H1 (cell line): Measurements from ENCODE around the gene HAUS2. TPM values are rescaled to one million over a fixed set of nuclear protein-coding genes. Genes with fewer than 3 reads are reported as not detected.

Source experiments
- CTCF ChIA-PET: fragments of 300-600 bp; sonication (Branson Sonifier 250); formaldehyde crosslinking; loops from one replicate; lab custom pipeline; 2021; ENCODE audit not compliant: partially characterized antibody; lab: Charles Lee
- POLR2A ChIA-PET: fragments of 300-600 bp; sonication (Branson Sonifier 250); formaldehyde crosslinking; loops from one replicate; lab custom pipeline; 2021; ENCODE audit warnings: inconsistent platforms; ENCODE audit not compliant: partially characterized antibody; lab: Charles Lee
- DNase-seq, 2 experiments: peaks; one replicate each; pipeline versions ENCODE4 v3.0.0 to v3.0.0-alpha.2; 2010 to 2022; ENCODE audit warnings: low spot score in 2 of 2, low read depth in 1 of 2, mixed read lengths in 1 of 2
- FAIRE-seq: peaks from 2 replicates; lab custom pipeline; 2011; peaks lifted over from hg19 to GRCh38; lab: Jason Lieb, UNC
- H2AFZ ChIP-seq: 2 replicates; pipeline ENCODE4 v1.8.1; 2012; ENCODE audit warnings: low read length, inconsistent platforms
- H2AK5ac ChIP-seq: 2 replicates; pipeline ENCODE4 v1.6.1; 2013; ENCODE audit warnings: low read depth, low read length
- H2BK120ac ChIP-seq: replicated peaks from 2 replicates; pipeline ENCODE3; 2013; ENCODE audit warnings: low read depth, low read length, inconsistent platforms
- H2BK12ac ChIP-seq: 2 replicates; pipeline ENCODE4 v1.6.1; 2013; ENCODE audit warnings: low read depth, low read length
- H2BK15ac ChIP-seq: 2 replicates; pipeline ENCODE4 v1.6.1; 2013; ENCODE audit warnings: low read length
- H2BK20ac ChIP-seq: 2 replicates; pipeline ENCODE4 v1.6.1; 2013; ENCODE audit warnings: low read length
- H2BK5ac ChIP-seq: 2 replicates; pipeline ENCODE4 v1.6.1; 2013; ENCODE audit warnings: low read depth, low read length
- H3K14ac ChIP-seq: 2 replicates; pipeline ENCODE4 v1.6.1; 2013; ENCODE audit warnings: inconsistent platforms; ENCODE audit not compliant: insufficient read length
- H3K18ac ChIP-seq: 2 replicates; pipeline ENCODE4 v1.6.1; 2013; ENCODE audit warnings: low read length; ENCODE audit errors: extremely low read depth
- H3K23ac ChIP-seq: 2 replicates; pipeline ENCODE4 v1.6.1; 2013; ENCODE audit warnings: inconsistent platforms; ENCODE audit not compliant: insufficient read length
- H3K23me2 ChIP-seq: 2 replicates; pipeline ENCODE4 v1.6.1; 2013; ENCODE audit warnings: low read depth, low read length
- H3K27ac ChIP-seq: 2 replicates; pipeline ENCODE4 v1.6.1; 2011; ENCODE audit warnings: low read depth, low read length, inconsistent platforms
- H3K27me3 ChIP-seq, 4 experiments: replicated peaks in 1 of 4; 1 replicate in 1 of 4; 2 replicates in 3 of 4; pipeline versions ENCODE4 v1.6.1 to v1.8.1; 2011 to 2013; ENCODE audit warnings: low read length in 3 of 4, mild to moderate bottlenecking in 3 of 4, inconsistent platforms in 2 of 4, mixed read lengths in 2 of 4, moderate library complexity in 1 of 4; ENCODE audit not compliant: control insufficient read depth in 3 of 4, insufficient read depth in 3 of 4; ENCODE audit errors: extremely low read depth in 1 of 4
- H3K36me3 ChIP-seq, 4 experiments: 2 replicates each; pipeline versions ENCODE4 v1.6.1 to v1.8.1; 2011 to 2013; ENCODE audit warnings: mild to moderate bottlenecking in 4 of 4, low read length in 3 of 4, moderate library complexity in 2 of 4, control low read depth in 1 of 4, inconsistent platforms in 1 of 4; ENCODE audit not compliant: insufficient read depth in 4 of 4, control insufficient read depth in 2 of 4
- H3K4ac ChIP-seq: replicated peaks from 2 replicates; pipeline ENCODE3; 2013; ENCODE audit warnings: low read length, low read depth, mixed read lengths, inconsistent platforms; ENCODE audit not compliant: insufficient read length
- H3K4me1 ChIP-seq, 4 experiments: replicated peaks in 1 of 4; 1 replicate in 1 of 4; 2 replicates in 3 of 4; pipeline versions ENCODE4 v1.6.1 to v1.8.1; 2011 to 2013; ENCODE audit warnings: low read length in 3 of 4, inconsistent platforms in 2 of 4, mixed read lengths in 1 of 4; ENCODE audit not compliant: insufficient read depth in 4 of 4, control insufficient read depth in 3 of 4
- H3K4me2 ChIP-seq, 2 experiments: 2 replicates each; pipeline versions ENCODE4 v1.6.1 to v1.8.1; 2011 to 2013; ENCODE audit warnings: low read depth in 2 of 2, low read length in 2 of 2, control low read depth in 1 of 2, inconsistent platforms in 1 of 2, mild to moderate bottlenecking in 1 of 2; ENCODE audit not compliant: insufficient read depth in 1 of 2
- H3K4me3 ChIP-seq, 4 experiments: fragments of 200-600, 300-600 bp in 1 of 4; sonication (generic), shearing (Covaris generic), sonication (Bioruptor Twin) in 1 of 4; 2 replicates each; pipeline versions ENCODE4 v1.5.1 to v1.8.1; 2011 to 2016; ENCODE audit warnings: low read length in 4 of 4, low read depth in 3 of 4, control low read depth in 2 of 4, inconsistent platforms in 2 of 4, mild to moderate bottlenecking in 2 of 4, mixed read lengths in 1 of 4, moderate library complexity in 1 of 4; ENCODE audit not compliant: insufficient read depth in 2 of 4; ENCODE audit errors: extremely low read depth in 1 of 4
- H3K56ac ChIP-seq: replicated peaks from 2 replicates; pipeline ENCODE3; 2013; ENCODE audit warnings: low read depth, mild to moderate bottlenecking, mixed read lengths, low read length, inconsistent platforms; ENCODE audit not compliant: insufficient read length
- H3K79me1 ChIP-seq: 2 replicates; pipeline ENCODE4 v1.6.1; 2013; ENCODE audit warnings: low read depth, low read length, control low read depth
- H3K79me2 ChIP-seq, 2 experiments: 2 replicates each; pipeline versions ENCODE4 v1.6.1 to v1.8.1; 2012 to 2013; ENCODE audit warnings: low read length in 2 of 2, mild to moderate bottlenecking in 2 of 2, inconsistent platforms in 1 of 2; ENCODE audit not compliant: insufficient read depth in 2 of 2, control insufficient read depth in 1 of 2
- H3K9ac ChIP-seq, 4 experiments: replicated peaks in 1 of 4; 1 replicate in 1 of 4; 2 replicates in 3 of 4; pipeline versions ENCODE4 v1.6.1 to v1.8.1; 2011 to 2013; ENCODE audit warnings: low read depth in 3 of 4, low read length in 3 of 4, control low read depth in 2 of 4, mild to moderate bottlenecking in 2 of 4, moderate library complexity in 2 of 4, inconsistent platforms in 1 of 4; ENCODE audit errors: extremely low read depth in 1 of 4
- H3K9me3 ChIP-seq, 2 experiments: 2 replicates each; pipeline versions ENCODE4 v1.6.1 to v1.8.1; 2012 to 2013; ENCODE audit warnings: mild to moderate bottlenecking in 2 of 2, moderate library complexity in 2 of 2, control low read depth in 1 of 2, inconsistent platforms in 1 of 2, low read depth in 1 of 2, low read length in 1 of 2, mixed read lengths in 1 of 2; ENCODE audit not compliant: insufficient read depth in 2 of 2
- H4K20me1 ChIP-seq, 2 experiments: replicated peaks in 1 of 2; 2 replicates each; pipeline versions ENCODE3 to v1.8.1; 2011 to 2013; ENCODE audit warnings: inconsistent platforms in 2 of 2, low read length in 2 of 2, mild to moderate bottlenecking in 1 of 2; ENCODE audit not compliant: insufficient read depth in 2 of 2, control insufficient read depth in 1 of 2
- H4K5ac ChIP-seq: 2 replicates; pipeline ENCODE4 v1.6.1; 2013; ENCODE audit warnings: low read length, low read depth, mixed read lengths, inconsistent platforms; ENCODE audit not compliant: insufficient read length
- H4K8ac ChIP-seq: 2 replicates; pipeline ENCODE4 v1.8.0; 2013; ENCODE audit warnings: mild to moderate bottlenecking, moderate library complexity, low read length, inconsistent platforms; ENCODE audit not compliant: insufficient read depth; ENCODE audit errors: extremely low read depth
- H4K91ac ChIP-seq: replicated peaks from 2 replicates; pipeline ENCODE3; 2013; ENCODE audit warnings: low read length, mixed read lengths, inconsistent platforms; ENCODE audit not compliant: insufficient read length
- SP2 ChIP-seq: IDR thresholded peaks from 2 replicates; pipeline ENCODE4 v1.6.1; 2012; ENCODE audit warnings: mild to moderate bottlenecking, low read length, inconsistent platforms
- WGBS, 2 experiments: shearing (Covaris generic) in 1 of 2; methylation state at CpG; one replicate each; pipeline versions ENCODE4 v1.1.6 to v1.1.7; 2013 to 2015; ENCODE audit warnings: low lambda C conversion rate in 2 of 2, mixed read lengths in 2 of 2, inconsistent platforms in 1 of 2, low coverage in 1 of 2, missing lambda C conversion rate in 1 of 2; ENCODE audit not compliant: insufficient replicate concordance in 2 of 2, insufficient coverage in 1 of 2, insufficient read length in 1 of 2; ENCODE audit errors: extremely low coverage in 1 of 2, missing lambda C conversion rate in 1 of 2; 5-methylcytosine and 5-hydroxymethylcytosine counted together
- polyA plus RNA-seq, 7 experiments: library from polyadenylated mRNA; depleted of rRNA in 3 of 7; stranded (reverse) in 5 of 7; unstranded in 2 of 7; fragments of >200 nt in 5 of 7; fragments of 200-250 nt in 2 of 7; gene quantifications; 1 replicate in 5 of 7; 2 replicates in 1 of 7; 4 replicates in 1 of 7; pipeline versions ENCODE4 v1.2.1 to v1.2.3, GENCODE V29; 2011 to 2013; ENCODE audit warnings: missing spikeins in 2 of 7, mixed read lengths in 2 of 7
- total RNA-seq: library from RNA; stranded (reverse); fragmentation: NEBNext Ultra II Directional; extraction: Animal tissue kit (Norgen Biotek cat#: 25700); gene quantifications from 2 replicates; pipeline ENCODE4 v1.2.1, GENCODE V29; 2021

HAUS2 gene
- total and polyA plus RNA-seq, 2 of the 8 experiments (the other 6 are each of a cell fraction or from before 2014, with no cell fraction given), result 12.1 to 33.5 TPM

- H4K8ac ChIP-seq, result no peak overlapping the region
- H3K23ac ChIP-seq, result no peak overlapping the region
- H2AK5ac ChIP-seq, result no peak overlapping the region
- no peak for DNase-seq
- no peak overlapping the region for H2BK12ac ChIP-seq
- no peaks in the 10 kb centered on the region for H3K9me3 ChIP-seq
- no peak overlapping the region for H3K4me3 ChIP-seq
- H3K79me1 ChIP-seq, result no peaks in the 10 kb centered on the region; the same call in 1 of the 2 replicates
- H4K91ac ChIP-seq, result no peak overlapping the region
- H3K14ac ChIP-seq, result no peak overlapping the region
- 89% methylated on average over 3 of the region's 3 CpGs; no CpG with 5 or more reads in 1 of the 2 experiments for WGBS, 2 experiments
- H4K20me1 ChIP-seq, result no peaks in the 10 kb centered on the region
- no peak overlapping the region for H3K18ac ChIP-seq
- POLR2A ChIA-PET, result interaction anchor here (0.7 kb wide), 1 partner anchor 1076 kb away, joined by 3 read pairs; no protein-coding TSS in a partner anchor
- H3K23me2 ChIP-seq, result no peaks in the 10 kb centered on the region
- no peak overlapping the region for H3K4ac ChIP-seq
- no peak overlapping the region for H2BK15ac ChIP-seq
- H2AFZ ChIP-seq, result no peak overlapping the region
- no peak overlapping the region for H2BK120ac ChIP-seq
- H2BK20ac ChIP-seq, result no peak overlapping the region
- no peak overlapping the region for H2BK5ac ChIP-seq
- no peak overlapping the region for H3K4me2 ChIP-seq
- no peak overlapping the region for H3K27ac ChIP-seq
- CTCF ChIA-PET, result interaction anchor here (0.7 to 1.6 kb wide), 2 partner anchors 93 to 727 kb away, joined by 3 to 4 read pairs; no protein-coding TSS in a partner anchor
- peaks cover 0 to 10% of the 10 kb centered on the region in 2 experiments; a peak in 2 of 4 replicates for H3K79me2 ChIP-seq
- H3K4me1 ChIP-seq, result no peaks in the 10 kb centered on the region
- H3K56ac ChIP-seq, result no peak overlapping the region
- no peak overlapping the region for H3K9ac ChIP-seq
- no peak for FAIRE-seq
- peaks cover 0 to 39% (median 25%) of the 10 kb centered on the region in 4 experiments; a peak in 6 of 8 replicates for H3K36me3 ChIP-seq
- H4K5ac ChIP-seq, result no peak overlapping the region
- no peaks in the 10 kb centered on the region for H3K27me3 ChIP-seq
- TF ChIP-seq SP2, result no peak
Observed at GRCh38 chr15:42558739-42559138, 10.1 kb downstream of the HAUS2 start.
